Skin of body (tissue), 2 donors: ENCODE data around the gene YPEL3. TPM values are rescaled to one million over a fixed set of nuclear protein-coding genes. Genes with fewer than 3 reads are reported as not detected.

Experiments
- DNase-seq: peaks from one replicate; lab custom pipeline; 2025; lab: John Stamatoyannopoulos, UW
- total RNA-seq: library from RNA; depleted of rRNA; stranded (reverse); fragments of >200 nt; gene quantifications from one replicate; pipeline ENCODE4 v1.2.3, GENCODE V29; 2014

The YPEL3 gene
- total RNA-seq, 1 donor from 2014 or later = 22.4 TPM

GRCh38 chr16:30069611-30070462 is 26.2 kb downstream of the YPEL3 start:
- DNase-seq = no peak

GRCh38 chr16:30068750-30069610 is 27.0 kb downstream of the YPEL3 start:
- no peak for DNase-seq

GRCh38 chr16:30068333-30068732 is 27.7 kb downstream of the YPEL3 start:
- DNase-seq = no peak

- no peak for DNase-seq
Measured at GRCh38 chr16:30067584-30067916, 28.5 kb downstream of the YPEL3 start.

GRCh38 chr16:30066761-30067583 is 29.0 kb downstream of the YPEL3 start:
- no peak for DNase-seq

- no peak for DNase-seq
Measured at GRCh38 chr16:30065943-30066760, 29.9 kb downstream of the YPEL3 start.

GRCh38 chr16:30065102-30065942 is 30.7 kb downstream of the YPEL3 start, which contains the start of gene ALDOA:
ALDOA (plus strand) TSS chr16:30065760; CDS start chr16:30066898, 1,138 bp downstream.
- DNase-seq = peak; percentile 99

- DNase-seq = no peak
Measured at GRCh38 chr16:30064729-30065101, 31.3 kb downstream of the YPEL3 start.

- DNase-seq = no peak
Measured at GRCh38 chr16:30063893-30064728, 31.9 kb downstream of the YPEL3 start.

- DNase-seq = no peak
Measured at GRCh38 chr16:30063278-30063892, 32.6 kb downstream of the YPEL3 start.

GRCh38 chr16:30060836-30061554 is 35.0 kb downstream of the YPEL3 start:
- no peak for DNase-seq

GRCh38 chr16:30060346-30060745 is 35.7 kb downstream of the YPEL3 start:
- DNase-seq = no peak

GRCh38 chr16:30054959-30055553 is 41.0 kb downstream of the YPEL3 start:
- no peak for DNase-seq

- DNase-seq = no peak
Measured at GRCh38 chr16:30054451-30054850, 41.6 kb downstream of the YPEL3 start.

GRCh38 chr16:30053376-30054015 is 42.5 kb downstream of the YPEL3 start:
- DNase-seq = no peak

GRCh38 chr16:30052671-30053372 is 43.2 kb downstream of the YPEL3 start:
- peak; percentile 91 for DNase-seq
